Nephron (organoid): Measurements from ENCODE around the gene NMD3.

Experiments
- H3K27ac Mint-ChIP-seq, 3 experiments: 2 replicates each; pipeline ENCODE4 v1.8.0; 2020; ENCODE audit warnings: mixed read lengths in 3 of 3, mild to moderate bottlenecking in 2 of 3, moderate library complexity in 1 of 3
- H3K27me3 Mint-ChIP-seq: 2 replicates; pipeline ENCODE4 v1.8.0; 2021; ENCODE audit warnings: low read depth, mild to moderate bottlenecking, moderate library complexity, mixed read lengths
- H3K36me3 Mint-ChIP-seq: 2 replicates; pipeline ENCODE4 v1.8.0; 2020; ENCODE audit warnings: low read depth, mixed read lengths
- H3K4me1 Mint-ChIP-seq: 2 replicates; pipeline ENCODE4 v1.8.0; 2020; ENCODE audit warnings: mixed read lengths
- H3K4me3 Mint-ChIP-seq, 3 experiments: 2 replicates each; pipeline ENCODE4 v1.8.0; 2020; ENCODE audit warnings: mild to moderate bottlenecking in 3 of 3, mixed read lengths in 3 of 3, moderate library complexity in 2 of 3
- H3K9me3 Mint-ChIP-seq: 2 replicates; pipeline ENCODE4 v1.8.0; 2020; ENCODE audit warnings: mixed read lengths
- CTCF ChIP-seq, 3 experiments: fragments of 200-600 bp; sonication (generic); IDR thresholded peaks; one replicate each; pipeline ENCODE4 v1.5.0; 2021; ENCODE audit warnings: antibody characterized with exemption in 3 of 3; ENCODE audit not compliant: unreplicated experiment in 3 of 3

Gene NMD3

GRCh38 chr3:161239700-161240099, 18.6 kb downstream of the NMD3 start:
- Mint-ChIP-seq H3K27me3 (no peaks in the 10 kb centered on the region), H3K9me3 (no peaks in the 10 kb centered on the region), H3K36me3 (peaks cover 59% of the 10 kb centered on the region), H3K4me3 (no peak overlapping the region), H3K27ac (no peak overlapping the region), H3K4me1 (no peaks in the 10 kb centered on the region)
- TF ChIP-seq CTCF (IDR thresholded peaks at IDR 0.05; ENCODE audit: unreplicated experiment in 3 of 3) = no peak

- H3K36me3 Mint-ChIP-seq = peaks cover 47% of the 10 kb centered on the region
- TF ChIP-seq CTCF (IDR thresholded peaks at IDR 0.05; ENCODE audit: unreplicated experiment in 3 of 3) = no peak
- no peaks in the 10 kb centered on the region for H3K27me3 Mint-ChIP-seq
- no peak overlapping the region for H3K27ac Mint-ChIP-seq
- H3K4me1 Mint-ChIP-seq = no peaks in the 10 kb centered on the region
- no peaks in the 10 kb centered on the region for H3K9me3 Mint-ChIP-seq
- no peak overlapping the region for H3K4me3 Mint-ChIP-seq
These were observed 23.4 kb downstream of the NMD3 start for GRCh38 chr3:161244538-161244937.

GRCh38 chr3:161247049-161247448, 25.9 kb downstream of the NMD3 start:
- Mint-ChIP-seq H3K9me3 (no peaks in the 10 kb centered on the region), H3K4me3 (no peak overlapping the region), H3K4me1 (no peaks in the 10 kb centered on the region), H3K27me3 (no peaks in the 10 kb centered on the region), H3K27ac (no peak overlapping the region), H3K36me3 (peaks cover 61% of the 10 kb centered on the region)
- TF ChIP-seq CTCF (IDR thresholded peaks at IDR 0.05; ENCODE audit: unreplicated experiment in 3 of 3) = no peak

GRCh38 chr3:161250116-161250515, 29.0 kb downstream of the NMD3 start:
- no peaks in the 10 kb centered on the region for H3K9me3 Mint-ChIP-seq
- no peaks in the 10 kb centered on the region for H3K27me3 Mint-ChIP-seq
- no peak overlapping the region for H3K27ac Mint-ChIP-seq
- peaks cover 70% of the 10 kb centered on the region for H3K36me3 Mint-ChIP-seq
- TF ChIP-seq CTCF (IDR thresholded peaks at IDR 0.05; ENCODE audit: unreplicated experiment in 3 of 3) = no peak
- H3K4me3 Mint-ChIP-seq = no peak overlapping the region
- no peaks in the 10 kb centered on the region for H3K4me1 Mint-ChIP-seq

GRCh38 chr3:161251716-161252115, 30.6 kb downstream of the NMD3 start:
- no peak overlapping the region for H3K4me3 Mint-ChIP-seq
- TF ChIP-seq CTCF (IDR thresholded peaks at IDR 0.05; ENCODE audit: unreplicated experiment in 3 of 3) = no peak
- peaks cover 75% of the 10 kb centered on the region for H3K36me3 Mint-ChIP-seq
- H3K9me3 Mint-ChIP-seq = peaks cover 2% of the 10 kb centered on the region
- no peaks in the 10 kb centered on the region for H3K27me3 Mint-ChIP-seq
- no peaks in the 10 kb centered on the region for H3K4me1 Mint-ChIP-seq
- no peak overlapping the region for H3K27ac Mint-ChIP-seq

- Mint-ChIP-seq H3K36me3 (peaks cover 77% of the 10 kb centered on the region), H3K27me3 (no peaks in the 10 kb centered on the region), H3K4me3 (no peak overlapping the region), H3K4me1 (no peaks in the 10 kb centered on the region), H3K27ac (no peak overlapping the region), H3K9me3 (peaks cover 2% of the 10 kb centered on the region)
- TF ChIP-seq CTCF (IDR thresholded peaks at IDR 0.05; ENCODE audit: unreplicated experiment in 3 of 3) = no peak
These were observed 31.0 kb downstream of the NMD3 start for GRCh38 chr3:161252143-161252542.
